Measurements from ENCODE around the gene TGFA.
A peak's percentile ranks its signal among the peaks of the same experiment; 100 is the strongest.

DNA sequence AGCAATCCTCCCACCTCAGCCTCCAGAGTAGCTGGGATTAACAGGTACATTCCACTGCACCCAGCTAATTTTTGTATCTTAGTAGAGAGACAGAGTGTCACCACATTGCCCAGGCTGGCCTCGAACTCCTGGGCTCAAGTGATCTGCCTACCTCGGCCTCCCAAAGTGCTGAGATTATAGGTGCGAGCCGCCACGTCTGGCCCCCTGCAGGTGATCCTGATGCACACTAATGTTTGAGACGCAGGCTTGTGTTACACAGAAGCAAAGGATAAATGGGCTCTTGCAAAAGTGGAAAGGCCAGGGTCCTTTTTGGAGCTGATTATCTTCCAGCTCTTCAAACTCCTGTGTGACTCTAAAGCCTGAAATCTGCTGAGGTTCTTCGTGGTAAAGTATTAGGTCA lies 84.2 kb downstream of the TGFA start:
- TF ChIP-seq, protein P1, sequence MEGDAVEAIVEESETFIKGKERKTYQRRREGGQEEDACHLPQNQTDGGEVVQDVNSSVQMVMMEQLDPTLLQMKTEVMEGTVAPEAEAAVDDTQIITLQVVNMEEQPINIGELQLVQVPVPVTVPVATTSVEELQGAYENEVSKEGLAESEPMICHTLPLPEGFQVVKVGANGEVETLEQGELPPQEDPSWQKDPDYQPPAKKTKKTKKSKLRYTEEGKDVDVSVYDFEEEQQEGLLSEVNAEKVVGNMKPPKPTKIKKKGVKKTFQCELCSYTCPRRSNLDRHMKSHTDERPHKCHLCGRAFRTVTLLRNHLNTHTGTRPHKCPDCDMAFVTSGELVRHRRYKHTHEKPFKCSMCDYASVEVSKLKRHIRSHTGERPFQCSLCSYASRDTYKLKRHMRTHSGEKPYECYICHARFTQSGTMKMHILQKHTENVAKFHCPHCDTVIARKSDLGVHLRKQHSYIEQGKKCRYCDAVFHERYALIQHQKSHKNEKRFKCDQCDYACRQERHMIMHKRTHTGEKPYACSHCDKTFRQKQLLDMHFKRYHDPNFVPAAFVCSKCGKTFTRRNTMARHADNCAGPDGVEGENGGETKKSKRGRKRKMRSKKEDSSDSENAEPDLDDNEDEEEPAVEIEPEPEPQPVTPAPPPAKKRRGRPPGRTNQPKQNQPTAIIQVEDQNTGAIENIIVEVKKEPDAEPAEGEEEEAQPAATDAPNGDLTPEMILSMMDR (IDR thresholded peaks at IDR 0.05; ENCODE audit: low read length), result peak; percentile 7; the same call in 1 of the 2 replicates
- no peak for TF ChIP-seq EZH2 (IDR thresholded peaks at IDR 0.05; ENCODE audit: borderline replicate concordance, low read length)

Data from OCI-LY1 (cell line).